Measurements from ENCODE around the gene TMEM267. TPM values are rescaled to one million over a fixed set of nuclear protein-coding genes. Genes with fewer than 3 reads are reported as not detected.
"Not testable (repeated sequence)": the region's sequence is repeated elsewhere in the genome, so short reads cannot be mapped to it uniquely, and the experiment has no call there.

The TMEM267 gene
- total and polyA plus RNA-seq, 2 experiments from 2014 or later, result 6.5 to 11.2 TPM

GRCh38 chr5:43423086-43423485 is 60.6 kb downstream of the TMEM267 start:
- DNase-seq (ENCODE audit: low spot score); H3K9me3 Mint-ChIP-seq; H3K4me3 Mint-ChIP-seq; H3K36me3 Mint-ChIP-seq (ENCODE audit: low read depth); H3K27me3 ChIP-seq (ENCODE audit: insufficient read depth); H3K4me1 ChIP-seq (ENCODE audit: insufficient read depth); H3K79me2 ChIP-seq (replicated peaks; ENCODE audit: insufficient read depth); H3K27ac Mint-ChIP-seq; H3K4me3 ChIP-seq; H3K27ac ChIP-seq (ENCODE audit: low read depth); H3K36me3 ChIP-seq (ENCODE audit: insufficient read depth); H3K4me2 ChIP-seq; H2AFZ ChIP-seq; H4K20me1 ChIP-seq (replicated peaks; ENCODE audit: insufficient read depth); H3F3A ChIP-seq (replicated peaks; ENCODE audit: low read depth); ATAC-seq; H3K4me1 Mint-ChIP-seq; H3K27me3 Mint-ChIP-seq (ENCODE audit: insufficient read depth, low read depth, poor library complexity): not testable (repeated sequence)
- 0 out of 2 replicates have a peak, but pooled peaks cover 14% of the 10 kb centered on the region for H3K9me2 ChIP-seq (ENCODE audit: insufficient read depth)

- no peak for DNase-seq (ENCODE audit: low spot score)
- Histone ChIP-seq H3K9me2 (ENCODE audit: insufficient read depth) (0 out of 2 replicates have a peak, but pooled peaks cover 12% of the 10 kb centered on the region), H2AFZ (no peak overlapping the region), H3F3A (replicated peaks; ENCODE audit: low read depth) (no peaks in the 10 kb centered on the region), H3K79me2 (replicated peaks; ENCODE audit: insufficient read depth) (no peaks in the 10 kb centered on the region), H3K27me3 (ENCODE audit: insufficient read depth) (no peaks in the 10 kb centered on the region), H3K27ac (ENCODE audit: low read depth) (no peak overlapping the region), H4K20me1 (replicated peaks; ENCODE audit: insufficient read depth) (no peaks in the 10 kb centered on the region), H3K4me1 (ENCODE audit: insufficient read depth) (no peaks in the 10 kb centered on the region), H3K4me2 (no peak overlapping the region), H3K36me3 (ENCODE audit: insufficient read depth) (no peaks in the 10 kb centered on the region), H3K4me3 (no peak overlapping the region)
- Mint-ChIP-seq H3K9me3 (peaks cover 6% of the 10 kb centered on the region; the same call in 2 of the 3 replicates), H3K4me1 (peaks cover 4% of the 10 kb centered on the region; the same call in 2 of the 3 replicates), H3K27me3 (ENCODE audit: insufficient read depth, low read depth, poor library complexity) (no peaks in the 10 kb centered on the region), H3K36me3 (ENCODE audit: low read depth) (no peaks in the 10 kb centered on the region; the same call in 2 of the 3 replicates), H3K4me3 (no peak overlapping the region), H3K27ac (no peak overlapping the region)
- no peak for ATAC-seq
- TF ChIP-seq ETS1 (IDR thresholded peaks at IDR 0.05) (no peak), EZH2phosphoT487 (IDR thresholded peaks at IDR 0.05; ENCODE audit: unreplicated experiment) (no peak), CREB1 (CRISPR knock-in tag; IDR thresholded peaks at IDR 0.05; ENCODE audit: low read depth) (no peak), POLR2AphosphoS5 (IDR thresholded peaks at IDR 0.05; ENCODE audit: low read depth) (no peak), ZNF462 (CRISPR knock-in tag; IDR thresholded peaks at IDR 0.05) (no peak), NANOG (IDR thresholded peaks at IDR 0.05; ENCODE audit: borderline replicate concordance) (no peak), REST (IDR thresholded peaks at IDR 0.05; ENCODE audit: unreplicated experiment) (no peak), JUNB (IDR thresholded peaks at IDR 0.05; ENCODE audit: unreplicated experiment) (no peak), STAT1 (IDR thresholded peaks at IDR 0.05; ENCODE audit: unreplicated experiment) (no peak), CTCF (conservative IDR thresholded peaks at IDR 0.05; ENCODE audit: low read depth in 2 of 2) (no peak)
Observed at GRCh38 chr5:43422143-43422542, 61.5 kb downstream of the TMEM267 start.
